ENCODE measurements around the gene SEC16A. TPM values are rescaled to one million over a fixed set of nuclear protein-coding genes. Genes with fewer than 3 reads are reported as not detected.

SEC16A gene
- total RNA-seq, 1 donor from 2014 or later = 78.8 TPM

GRCh38 chr9:136471802-136472487, 10.9 kb downstream of the SEC16A start:
- Mint-ChIP-seq H3K36me3 (ENCODE audit: low read depth) (peaks cover 89% of the 10 kb centered on the region), H3K27ac (no peak overlapping the region), H3K4me1 (no peaks in the 10 kb centered on the region), H3K4me3 (no peak overlapping the region), H3K27me3 (no peaks in the 10 kb centered on the region), H3K9me3 (no peaks in the 10 kb centered on the region)
- ATAC-seq (ENCODE audit: low read depth) = no peak
- TF ChIP-seq, protein P1, sequence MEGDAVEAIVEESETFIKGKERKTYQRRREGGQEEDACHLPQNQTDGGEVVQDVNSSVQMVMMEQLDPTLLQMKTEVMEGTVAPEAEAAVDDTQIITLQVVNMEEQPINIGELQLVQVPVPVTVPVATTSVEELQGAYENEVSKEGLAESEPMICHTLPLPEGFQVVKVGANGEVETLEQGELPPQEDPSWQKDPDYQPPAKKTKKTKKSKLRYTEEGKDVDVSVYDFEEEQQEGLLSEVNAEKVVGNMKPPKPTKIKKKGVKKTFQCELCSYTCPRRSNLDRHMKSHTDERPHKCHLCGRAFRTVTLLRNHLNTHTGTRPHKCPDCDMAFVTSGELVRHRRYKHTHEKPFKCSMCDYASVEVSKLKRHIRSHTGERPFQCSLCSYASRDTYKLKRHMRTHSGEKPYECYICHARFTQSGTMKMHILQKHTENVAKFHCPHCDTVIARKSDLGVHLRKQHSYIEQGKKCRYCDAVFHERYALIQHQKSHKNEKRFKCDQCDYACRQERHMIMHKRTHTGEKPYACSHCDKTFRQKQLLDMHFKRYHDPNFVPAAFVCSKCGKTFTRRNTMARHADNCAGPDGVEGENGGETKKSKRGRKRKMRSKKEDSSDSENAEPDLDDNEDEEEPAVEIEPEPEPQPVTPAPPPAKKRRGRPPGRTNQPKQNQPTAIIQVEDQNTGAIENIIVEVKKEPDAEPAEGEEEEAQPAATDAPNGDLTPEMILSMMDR (IDR thresholded peaks at IDR 0.05) = no peak
- ChIA-PET CTCF (no interaction called here), POLR2A (no interaction called here)
- no peak for DNase-seq
- intact Hi-C loops (cut with micrococcal nuclease) = no loop called here

GRCh38 chr9:136470792-136471469, 11.9 kb downstream of the SEC16A start:
- H3K4me3 Mint-ChIP-seq = no peak overlapping the region
- no peaks in the 10 kb centered on the region for H3K9me3 Mint-ChIP-seq
- POLR2A ChIA-PET = no interaction called here
- CTCF ChIA-PET = interaction anchor here (0.9 kb wide), 1 partner anchor 108 kb away, joined by 3 read pairs; the partner anchor contains the start of gene DNLZ
- H3K36me3 Mint-ChIP-seq (ENCODE audit: low read depth) = peaks cover 89% of the 10 kb centered on the region
- no peaks in the 10 kb centered on the region for H3K4me1 Mint-ChIP-seq
- TF ChIP-seq, protein P1 (IDR thresholded peaks at IDR 0.05) = no peak
- ATAC-seq (ENCODE audit: low read depth) = no peak
- H3K27me3 Mint-ChIP-seq = no peaks in the 10 kb centered on the region
- no peak overlapping the region for H3K27ac Mint-ChIP-seq
- DNase-seq = no peak
- intact Hi-C loops (cut with micrococcal nuclease) = no loop called here

DNA sequence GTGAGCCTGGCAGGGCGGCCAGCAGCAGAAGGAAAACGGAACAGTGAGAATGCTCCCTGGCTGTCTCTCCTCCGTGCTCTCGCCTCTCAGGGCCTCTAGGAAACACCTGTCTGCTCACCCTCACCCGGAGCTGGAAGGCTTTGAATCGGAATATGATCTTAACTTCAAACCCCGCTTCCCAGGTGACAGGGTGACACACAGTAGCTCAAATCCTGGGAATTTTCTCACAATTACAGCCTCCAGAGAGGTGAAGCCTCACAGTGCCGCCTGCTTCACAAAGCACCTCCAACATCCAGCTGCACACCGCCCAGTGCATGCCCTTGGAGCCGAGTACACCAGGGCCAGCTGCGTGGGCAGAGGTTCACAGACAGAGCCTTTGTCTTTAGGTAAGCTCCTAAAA, 12.5 kb downstream of the SEC16A start:
- no peaks in the 10 kb centered on the region for H3K4me1 Mint-ChIP-seq
- ChIA-PET CTCF (interaction anchor here (0.9 kb wide), 1 partner anchor 107 kb away, joined by 3 read pairs; the partner anchor contains the start of gene DNLZ), POLR2A (no interaction called here)
- no peak overlapping the region for H3K27ac Mint-ChIP-seq
- H3K27me3 Mint-ChIP-seq = no peaks in the 10 kb centered on the region
- TF ChIP-seq, protein P1 (IDR thresholded peaks at IDR 0.05) = no peak
- intact Hi-C loops (cut with micrococcal nuclease) = no loop called here
- H3K9me3 Mint-ChIP-seq = no peaks in the 10 kb centered on the region
- no peak for DNase-seq
- no peak overlapping the region for H3K4me3 Mint-ChIP-seq
- ATAC-seq (ENCODE audit: low read depth) = no peak
- peaks cover 89% of the 10 kb centered on the region for H3K36me3 Mint-ChIP-seq (ENCODE audit: low read depth)

GRCh38 chr9:136467766-136468165, 15.1 kb downstream of the SEC16A start:
- Mint-ChIP-seq H3K9me3 (no peaks in the 10 kb centered on the region), H3K4me1 (no peaks in the 10 kb centered on the region), H3K27ac (no peak overlapping the region), H3K27me3 (no peaks in the 10 kb centered on the region), H3K36me3 (ENCODE audit: low read depth) (peaks cover 90% of the 10 kb centered on the region), H3K4me3 (no peak overlapping the region)
- ATAC-seq (ENCODE audit: low read depth) = no peak
- ChIA-PET POLR2A (no interaction called here), CTCF (no interaction called here)
- TF ChIP-seq, protein P1 (IDR thresholded peaks at IDR 0.05) = no peak
- DNase-seq = no peak
- intact Hi-C loops (cut with micrococcal nuclease) = no loop called here

GRCh38 chr9:136466155-136466541, 16.7 kb downstream of the SEC16A start:
- POLR2A ChIA-PET = no interaction called here
- intact Hi-C loops (cut with micrococcal nuclease) = no loop called here
- CTCF ChIA-PET = no interaction called here
- DNase-seq (no peak), ATAC-seq (ENCODE audit: low read depth) (no peak)
- Mint-ChIP-seq H3K27me3 (no peaks in the 10 kb centered on the region), H3K27ac (no peak overlapping the region), H3K9me3 (no peaks in the 10 kb centered on the region), H3K36me3 (ENCODE audit: low read depth) (peaks cover 89% of the 10 kb centered on the region), H3K4me1 (no peaks in the 10 kb centered on the region), H3K4me3 (no peak overlapping the region)
- TF ChIP-seq, protein P1 (IDR thresholded peaks at IDR 0.05) = no peak

Data from activated B cell treated with CpG ODN at 0.5 μM for 24 hours (primary cell).